ENCODE results near the gene IL33.
"Not testable (repeated sequence)": the region's sequence is repeated elsewhere in the genome, so short reads cannot be mapped to it uniquely, and the experiment has no call there.

- not testable (repeated sequence) for TF ChIP-seq CTCF (IDR thresholded peaks at IDR 0.05; ENCODE audit: low read depth, low read length); POLR2A (IDR thresholded peaks at IDR 0.05; ENCODE audit: extremely low read depth, insufficient read length)
Observed at GRCh38 chr9:6182549-6183226, 32.9 kb upstream of the IL33 start.
